D721Med (cell line): ENCODE measurements around the gene SLC34A2.

Experiments used
- DNase-seq: peaks from one replicate; pipeline ENCODE4 v3.0.0; 2011; ENCODE audit warnings: low spot score; ENCODE audit not compliant: insufficient read length
- FAIRE-seq: peaks from 2 replicates; lab custom pipeline; 2011; peaks lifted over from hg19 to GRCh38; lab: Jason Lieb, UNC
- CTCF ChIP-seq: IDR thresholded peaks from 2 replicates; pipeline ENCODE4 v1.5.1; 2012; ENCODE audit warnings: mild to moderate bottlenecking, control low read depth; ENCODE audit not compliant: insufficient read depth; ENCODE audit errors: missing control alignments

SLC34A2 gene

DNA sequence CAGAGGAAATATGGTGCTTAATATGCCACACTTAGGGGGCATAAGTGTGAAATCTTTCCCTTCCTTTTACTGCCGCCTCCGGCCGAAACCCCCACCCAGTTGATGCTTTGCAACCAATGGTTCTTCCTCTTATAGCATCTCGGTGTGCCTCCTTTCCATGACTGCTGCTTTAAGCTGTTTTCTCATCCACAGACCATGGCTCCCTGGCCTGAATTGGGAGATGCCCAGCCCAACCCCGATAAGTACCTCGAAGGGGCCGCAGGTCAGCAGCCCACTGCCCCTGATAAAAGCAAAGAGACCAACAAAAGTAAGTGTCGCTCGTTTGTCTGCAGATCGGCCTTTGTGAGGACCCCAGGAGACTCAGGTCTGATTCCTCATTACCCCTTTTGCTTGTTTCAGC is 6.7 kb downstream of the SLC34A2 start:
- no peak for DNase-seq
- no peak for TF ChIP-seq CTCF
- no peak for FAIRE-seq

DNA sequence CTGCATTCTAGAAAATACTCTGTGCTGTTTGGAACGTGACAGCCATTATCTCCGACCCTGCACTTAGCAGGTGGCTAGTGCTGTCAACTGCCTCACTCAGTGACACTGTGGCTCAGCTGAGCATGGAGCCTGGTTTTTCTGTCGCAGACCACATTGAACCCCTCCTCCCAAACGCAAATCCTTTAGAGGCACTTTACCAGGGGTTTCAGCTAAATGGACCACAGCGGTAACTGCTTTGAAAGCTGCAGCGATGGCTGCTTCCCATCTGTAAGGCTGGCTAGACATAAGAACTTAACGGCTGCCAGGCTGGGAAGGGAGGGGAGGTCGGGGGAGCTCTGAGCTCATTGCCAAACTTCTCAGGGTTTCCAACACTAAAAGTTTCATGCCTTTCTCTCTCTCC is 8.1 kb downstream of the SLC34A2 start:
- DNase-seq (no peak), FAIRE-seq (no peak)
- no peak for TF ChIP-seq CTCF

DNA sequence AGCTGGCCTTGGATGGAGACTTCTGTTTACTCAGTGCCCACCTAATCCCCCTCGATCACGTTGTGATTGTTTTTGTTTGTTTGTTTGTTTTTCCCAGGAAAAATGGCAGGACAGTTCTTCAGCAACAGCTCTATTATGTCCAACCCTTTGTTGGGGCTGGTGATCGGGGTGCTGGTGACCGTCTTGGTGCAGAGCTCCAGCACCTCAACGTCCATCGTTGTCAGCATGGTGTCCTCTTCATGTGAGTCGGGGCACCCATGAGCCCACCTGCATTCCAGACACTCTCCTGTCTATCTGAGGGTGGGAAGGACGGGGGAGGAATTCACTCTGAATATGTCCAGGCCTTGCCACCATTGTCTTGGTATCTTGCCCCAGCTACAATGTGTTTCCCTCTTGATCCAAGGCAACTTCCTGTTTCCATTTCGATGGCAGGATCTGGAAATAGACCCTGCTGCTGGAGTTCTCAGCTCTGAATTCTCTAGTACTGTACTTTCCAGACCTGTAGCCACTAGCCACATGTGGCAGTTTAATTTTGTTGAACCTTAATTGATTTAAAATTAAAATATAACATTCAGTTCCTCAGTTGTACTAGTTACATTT is 10.5 kb downstream of the SLC34A2 start:
- no peak for FAIRE-seq
- TF ChIP-seq CTCF, result no peak
- DNase-seq, result no peak

- DNase-seq (no peak), FAIRE-seq (no peak)
- no peak for TF ChIP-seq CTCF
Observed at GRCh38 chr4:25667931-25668557, 12.4 kb downstream of the SLC34A2 start.

DNA sequence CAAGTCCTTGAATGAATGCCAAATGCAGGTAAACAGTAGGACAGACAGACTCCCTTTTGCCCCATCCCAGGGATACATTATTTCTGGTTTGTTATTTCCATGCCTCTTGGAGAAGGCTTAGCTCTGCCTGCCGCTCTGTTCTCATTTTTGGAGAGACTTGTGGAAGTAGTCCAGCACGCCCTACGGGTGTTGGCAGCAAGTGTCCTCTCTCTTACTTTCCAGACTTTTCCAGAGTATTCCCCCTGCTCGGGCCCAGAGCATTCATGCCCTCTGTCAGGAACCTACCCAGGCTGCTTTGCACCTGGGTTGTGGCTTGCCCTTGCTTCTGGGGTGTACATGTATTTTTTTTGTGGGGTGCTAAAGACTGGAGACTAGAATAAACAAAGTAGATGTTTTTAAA is 15.3 kb downstream of the SLC34A2 start:
- TF ChIP-seq CTCF, result no peak
- DNase-seq (no peak), FAIRE-seq (no peak)

DNA sequence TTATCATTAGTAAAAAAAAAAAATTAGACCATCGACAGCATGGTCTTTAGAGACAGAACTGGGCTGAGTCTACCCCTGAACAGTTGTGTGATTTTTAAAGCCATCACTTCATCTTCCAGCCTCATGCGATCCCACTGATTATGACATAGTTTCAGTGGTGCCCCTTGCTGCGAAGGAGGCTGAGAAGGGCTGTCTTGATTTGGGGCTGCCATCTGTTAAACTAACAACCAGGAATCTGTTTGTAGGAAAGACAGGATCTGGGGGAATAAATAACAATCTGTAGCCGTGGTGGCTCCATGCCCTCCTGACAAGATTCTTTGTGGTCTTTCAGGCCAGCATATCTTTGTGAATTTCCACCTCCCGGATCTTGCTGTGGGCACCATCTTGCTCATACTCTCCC is 17.1 kb downstream of the SLC34A2 start:
- no peak for TF ChIP-seq CTCF
- DNase-seq, result no peak
- FAIRE-seq, result no peak

DNA sequence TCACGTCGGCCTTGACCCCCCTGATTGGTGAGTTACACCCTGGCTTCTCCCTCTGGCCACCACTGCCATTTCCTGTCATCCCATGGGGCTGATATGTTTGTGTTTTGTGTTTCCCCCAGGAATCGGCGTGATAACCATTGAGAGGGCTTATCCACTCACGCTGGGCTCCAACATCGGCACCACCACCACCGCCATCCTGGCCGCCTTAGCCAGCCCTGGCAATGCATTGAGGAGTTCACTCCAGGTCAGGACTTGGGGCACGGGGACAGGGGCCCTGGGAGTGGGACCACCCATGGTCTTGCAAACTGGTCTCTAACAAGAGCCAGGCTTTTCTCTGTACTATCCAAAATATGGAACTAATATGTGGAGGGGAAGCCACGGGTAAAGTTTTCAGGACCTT is 18.7 kb downstream of the SLC34A2 start:
- no peak for TF ChIP-seq CTCF
- DNase-seq (no peak), FAIRE-seq (no peak)
